Middle frontal gyrus (tissue), 1 donor: ENCODE results near the gene LRRC34.
A peak's percentile ranks its signal among the peaks of the same experiment; 100 is the strongest.

Experiments
- DNase-seq: peaks from one replicate; pipeline ENCODE4 v3.0.0-alpha.2; 2015; ENCODE audit warnings: low spot score; ENCODE audit errors: extremely low spot score

Gene LRRC34

GRCh38 chr3:169813757-169814517, 1.2 kb upstream of the LRRC34 start:
- DNase-seq: no peak

GRCh38 chr3:169813278-169813677, 574 bp upstream of the LRRC34 start:
- no peak for DNase-seq

GRCh38 chr3:169811631-169812331, 923 bp downstream of the LRRC34 start:
- DNase-seq: peak; percentile 44

GRCh38 chr3:169809230-169809795, 3.4 kb downstream of the LRRC34 start:
- no peak for DNase-seq

- no peak for DNase-seq
Observed at GRCh38 chr3:169804681-169805080, 8.0 kb downstream of the LRRC34 start.

- DNase-seq: no peak
Observed at GRCh38 chr3:169792359-169792758, 20.3 kb downstream of the LRRC34 start.

GRCh38 chr3:169790687-169791429, 21.8 kb downstream of the LRRC34 start:
- no peak for DNase-seq

- DNase-seq: no peak
Observed at GRCh38 chr3:169790219-169790618, 22.5 kb downstream of the LRRC34 start.

- no peak for DNase-seq
Observed at GRCh38 chr3:169787791-169788190, 24.9 kb downstream of the LRRC34 start.

GRCh38 chr3:169787120-169787519, 25.6 kb downstream of the LRRC34 start:
- DNase-seq: no peak

- DNase-seq: no peak
Observed at GRCh38 chr3:169781209-169781855, 31.4 kb downstream of the LRRC34 start.

GRCh38 chr3:169780742-169781141, 32.0 kb downstream of the LRRC34 start:
- no peak for DNase-seq

- DNase-seq: no peak
Observed at GRCh38 chr3:169777822-169778221, 34.9 kb downstream of the LRRC34 start.

- no peak for DNase-seq
Observed at GRCh38 chr3:169774186-169774585, 38.5 kb downstream of the LRRC34 start.

GRCh38 chr3:169772897-169773816, 39.5 kb downstream of the LRRC34 start, which contains the start of gene MYNN:
TSS of gene MYNN (plus strand) at chr3:169773396. CDS start at chr3:169774296, 900 bp downstream.
- peak; percentile 86 for DNase-seq

GRCh38 chr3:169772305-169772896, 40.3 kb downstream of the LRRC34 start:
- DNase-seq: peak; percentile 72

- DNase-seq: peak; percentile 81
Observed at GRCh38 chr3:169771497-169772304, 41.0 kb downstream of the LRRC34 start.

GRCh38 chr3:169769287-169770181, 43.2 kb downstream of the LRRC34 start, which contains the start of gene ACTRT3:
TSS of gene ACTRT3 (minus strand) at chr3:169769561. CDS start at chr3:169769520, 41 bp downstream.
- peak; percentile 26 for DNase-seq
